GM18909 (cell line): ENCODE results near the gene YY1AP1.
"Not testable (repeated sequence)": the region's sequence is repeated elsewhere in the genome, so short reads cannot be mapped to it uniquely, and the experiment has no call there.

Experiments used
- ATAC-seq: cut with Tn5 transposase; IDR thresholded peaks from one replicate; pipeline ENCODE4 v1.9.1; 2021; ENCODE audit warnings: mild to moderate bottlenecking; ENCODE audit not compliant: unreplicated experiment, poor library complexity

YY1AP1 gene

GRCh38 chr1:155688324-155689080 is at the start of gene YY1AP1:
Gene YY1AP1 (minus strand): TSS chr1:155688774. CDS start chr1:155680436, 8,338 bp downstream.
- peak; percentile 81 for ATAC-seq

GRCh38 chr1:155729031-155729898 is 40.7 kb upstream of the YY1AP1 start:
- no peak for ATAC-seq

GRCh38 chr1:155725142-155725541 is 36.6 kb upstream of the YY1AP1 start:
- ATAC-seq: no peak

GRCh38 chr1:155719703-155720102 is 31.1 kb upstream of the YY1AP1 start:
- ATAC-seq: no peak

- not testable (repeated sequence) for ATAC-seq
These were observed 30.0 kb upstream of the YY1AP1 start for GRCh38 chr1:155718524-155719115.

GRCh38 chr1:155717041-155717440 is 28.5 kb upstream of the YY1AP1 start:
- no peak for ATAC-seq

GRCh38 chr1:155715777-155716176 is 27.2 kb upstream of the YY1AP1 start:
- no peak for ATAC-seq

GRCh38 chr1:155715056-155715455 is 26.5 kb upstream of the YY1AP1 start:
- ATAC-seq: not testable (repeated sequence)

GRCh38 chr1:155713075-155713474 is 24.5 kb upstream of the YY1AP1 start:
- ATAC-seq: no peak

- ATAC-seq: not testable (repeated sequence)
These were observed 24.1 kb upstream of the YY1AP1 start for GRCh38 chr1:155712636-155713035.

GRCh38 chr1:155711457-155711856 is 22.9 kb upstream of the YY1AP1 start:
- not testable (repeated sequence) for ATAC-seq

GRCh38 chr1:155709391-155709790 is 20.8 kb upstream of the YY1AP1 start:
- no peak for ATAC-seq

- no peak for ATAC-seq
These were observed 17.6 kb upstream of the YY1AP1 start for GRCh38 chr1:155706139-155706538.

GRCh38 chr1:155704414-155704813 is 15.8 kb upstream of the YY1AP1 start:
- not testable (repeated sequence) for ATAC-seq

- no peak for ATAC-seq
These were observed 14.6 kb upstream of the YY1AP1 start for GRCh38 chr1:155703216-155703615.

GRCh38 chr1:155701675-155702074 is 13.1 kb upstream of the YY1AP1 start:
- ATAC-seq: not testable (repeated sequence)

GRCh38 chr1:155699062-155699461 is 10.5 kb upstream of the YY1AP1 start:
- ATAC-seq: not testable (repeated sequence)

- ATAC-seq: no peak
These were observed 9.9 kb upstream of the YY1AP1 start for GRCh38 chr1:155698382-155699038.

- ATAC-seq: not testable (repeated sequence)
These were observed 9.0 kb upstream of the YY1AP1 start for GRCh38 chr1:155697616-155698015.

GRCh38 chr1:155697046-155697445 is 8.5 kb upstream of the YY1AP1 start:
- ATAC-seq: no peak
